DOHH2 (cell line): ENCODE data around the gene MKRN2.

Experiments used
- CTCF ChIP-seq: fragments of 200-600 bp; sonication (generic); IDR thresholded peaks from one replicate; pipeline ENCODE4 v1.5.1; 2014; ENCODE audit warnings: antibody characterized with exemption, mild to moderate bottlenecking, low read depth, low read length; ENCODE audit not compliant: poor library complexity, severe bottlenecking
- EZH2phosphoT487 ChIP-seq: fragments of 200-600 bp; sonication (generic); IDR thresholded peaks from 2 replicates; pipeline ENCODE4 v1.6.1; 2017; ENCODE audit warnings: borderline replicate concordance, mild to moderate bottlenecking, antibody characterized with exemption, low read length, moderate library complexity, mixed read lengths

- TF ChIP-seq CTCF (no peak), EZH2phosphoT487 (no peak)
Measured at GRCh38 chr3:12544652-12545472, 12.0 kb upstream of the MKRN2 start.
